Eye (tissue), 1 donor: Measurements from ENCODE around the gene TRAP1.

Experiments
- DNase-seq: peaks from one replicate; pipeline ENCODE4 v3.0.0-alpha.2; 2015

TRAP1 gene

GRCh38 chr16:3645504-3646347 is 71.6 kb downstream of the TRAP1 start:
- peak; percentile 84 for DNase-seq

- no peak for DNase-seq
Measured at GRCh38 chr16:3645108-3645503, 72.2 kb downstream of the TRAP1 start.

DNA sequence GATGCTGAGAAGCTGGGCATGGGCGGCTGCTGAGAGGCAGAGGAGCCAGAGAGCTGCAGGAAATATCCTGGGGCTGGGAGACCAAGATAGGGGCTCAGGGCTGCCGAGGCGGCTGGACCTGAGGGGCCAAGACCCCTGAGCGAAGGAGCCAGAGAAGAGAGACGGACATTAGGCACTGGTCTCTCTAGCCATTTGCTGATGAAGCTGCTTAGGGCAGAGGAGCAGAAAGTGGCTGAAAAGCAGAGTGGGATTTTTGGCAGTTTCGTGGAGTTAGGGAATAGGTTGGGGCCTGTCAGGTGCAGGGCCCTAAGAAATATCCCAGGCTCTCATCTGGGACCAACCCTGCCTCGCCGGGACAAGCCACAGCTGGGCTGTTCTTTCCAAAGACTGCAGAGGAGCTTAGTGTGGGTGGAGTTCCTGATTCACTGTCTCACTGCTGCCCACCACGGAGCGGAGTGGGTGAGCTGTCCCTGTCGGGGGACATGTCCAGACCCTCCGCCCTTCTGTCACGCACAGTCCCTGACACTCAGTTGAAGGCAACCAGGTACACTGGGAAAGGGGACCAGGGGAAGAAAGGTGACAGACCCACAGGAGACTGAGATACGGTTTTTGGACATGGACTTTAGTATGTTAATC is 74.1 kb downstream of the TRAP1 start:
- no peak for DNase-seq

- peak; percentile 14 for DNase-seq
Measured at GRCh38 chr16:3642397-3643094, 74.8 kb downstream of the TRAP1 start.

DNA sequence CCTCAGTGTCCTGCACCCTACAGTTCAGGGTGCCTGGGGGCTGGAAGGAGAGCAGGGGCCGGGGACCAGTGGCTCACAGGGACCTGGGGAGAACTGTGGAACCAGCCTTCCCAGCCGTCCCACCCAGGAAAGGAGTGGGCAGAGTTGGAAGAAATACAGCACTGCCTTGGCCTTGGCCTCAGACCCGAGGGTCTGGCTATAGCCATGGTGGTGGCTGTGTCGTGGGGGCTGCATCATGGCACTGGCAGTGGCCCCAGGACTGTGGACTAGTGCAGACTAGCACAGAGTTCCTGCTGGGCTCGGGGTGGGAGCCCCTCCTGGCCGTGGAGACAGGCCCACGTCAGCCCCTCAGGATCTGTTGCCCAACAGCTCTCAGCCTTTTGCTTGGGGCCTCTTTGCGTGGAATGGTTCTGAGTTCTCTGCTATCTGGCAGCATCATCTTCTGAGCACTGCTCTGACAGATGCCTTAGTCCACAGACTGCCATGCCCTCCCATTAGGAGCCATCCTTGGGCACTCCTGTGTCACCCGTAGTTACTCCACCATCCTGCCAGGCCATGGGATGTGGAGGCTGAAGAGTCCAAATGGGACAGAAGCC is 75.4 kb downstream of the TRAP1 start:
- DNase-seq = no peak

GRCh38 chr16:3640632-3641501 is 76.5 kb downstream of the TRAP1 start:
- no peak for DNase-seq

DNA sequence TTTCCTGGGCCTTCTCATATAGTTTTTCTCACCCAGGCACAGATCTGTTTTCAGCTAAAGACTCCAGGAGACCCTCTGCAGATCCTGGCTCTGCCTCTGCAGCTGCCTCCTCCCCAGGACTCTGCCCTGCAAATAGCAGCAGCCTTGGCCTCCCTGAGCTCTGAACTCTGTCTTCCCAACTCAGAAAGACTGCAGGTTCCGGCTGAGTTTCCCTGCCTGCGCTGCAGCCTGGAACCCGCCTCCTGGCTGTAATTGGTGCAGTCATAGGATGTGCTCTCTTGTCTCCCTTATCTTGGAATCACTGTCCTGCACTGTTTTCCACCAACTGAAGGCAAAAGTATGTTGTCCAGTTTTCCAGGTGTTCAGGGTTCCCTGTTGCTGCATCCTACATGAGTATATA is 77.1 kb downstream of the TRAP1 start:
- DNase-seq = no peak

DNA sequence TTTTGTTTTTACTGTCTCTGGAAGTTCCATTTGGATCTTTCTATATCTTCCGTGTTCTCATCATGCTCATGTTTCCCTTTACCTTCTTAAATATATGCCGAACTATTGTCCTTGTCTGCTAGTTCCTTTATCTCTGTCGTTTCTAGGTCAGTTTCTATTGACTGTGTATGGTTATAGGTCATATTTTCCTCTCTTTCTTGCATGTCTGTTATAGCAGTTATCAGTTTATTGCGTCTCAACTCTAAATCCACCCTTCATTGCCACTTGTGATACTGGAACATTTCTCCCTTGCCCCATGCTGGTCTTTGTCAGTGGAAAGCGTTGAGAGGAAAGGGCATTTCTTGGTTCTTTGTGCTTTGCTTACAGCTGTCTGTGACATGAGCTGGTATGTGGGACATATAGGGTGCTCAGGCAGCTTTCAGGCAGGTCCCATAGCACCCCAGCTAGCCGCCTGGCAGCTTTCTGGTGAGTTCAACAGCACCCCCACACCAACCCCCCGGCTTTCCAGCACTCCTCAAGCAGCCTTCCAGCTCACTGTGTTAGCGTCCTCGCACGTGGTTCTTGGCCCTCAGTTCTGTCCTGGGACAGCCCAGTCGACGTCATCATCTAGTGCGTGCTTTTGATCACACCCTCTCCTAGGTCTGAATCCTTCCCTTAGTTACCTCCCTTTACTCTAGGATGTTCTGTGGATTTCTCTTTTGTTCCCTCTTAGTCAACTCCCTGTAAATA is 78.2 kb downstream of the TRAP1 start:
- no peak for DNase-seq

GRCh38 chr16:3637371-3637923 is 79.9 kb downstream of the TRAP1 start:
- no peak for DNase-seq

GRCh38 chr16:3625911-3626732 is 91.2 kb downstream of the TRAP1 start:
- no peak for DNase-seq

GRCh38 chr16:3625331-3625730 is 92.0 kb downstream of the TRAP1 start:
- no peak for DNase-seq

- no peak for DNase-seq
Measured at GRCh38 chr16:3623642-3624041, 93.7 kb downstream of the TRAP1 start.

DNA sequence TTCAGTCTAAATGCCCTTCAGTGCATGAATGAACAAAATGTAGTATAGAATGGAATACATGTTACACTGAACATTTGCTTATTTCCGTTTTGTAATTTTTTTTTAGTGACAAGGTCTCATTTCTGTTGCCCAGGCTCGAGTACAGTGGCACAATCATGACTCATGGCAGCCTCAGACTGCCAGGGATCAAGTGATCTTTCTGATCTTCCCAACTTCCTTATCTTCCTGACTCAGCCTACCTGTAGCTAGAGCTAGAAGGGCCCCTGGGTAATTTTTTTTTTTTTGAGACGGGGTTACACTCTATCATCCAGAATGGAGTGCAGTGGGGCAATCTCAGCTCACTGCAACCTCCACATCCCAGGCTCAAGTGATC is 98.6 kb downstream of the TRAP1 start:
- DNase-seq = no peak

GRCh38 chr16:3612510-3613466 is 104.5 kb downstream of the TRAP1 start:
- no peak for DNase-seq

- DNase-seq = peak; percentile 97
Measured at GRCh38 chr16:3611146-3611975, 106.0 kb downstream of the TRAP1 start, which contains the start of gene SLX4. Gene SLX4, minus strand, starts transcription at chr16:3611606. Its CDS starts 2,642 bp downstream, at chr16:3608964.

GRCh38 chr16:3610698-3611145 is 106.6 kb downstream of the TRAP1 start:
- DNase-seq = no peak

- no peak for DNase-seq
Measured at GRCh38 chr16:3609895-3610697, 107.2 kb downstream of the TRAP1 start.
